SK-N-SH (cell line): ENCODE data around the gene DNAH10. TPM values are rescaled to one million over a fixed set of nuclear protein-coding genes. Genes with fewer than 3 reads are reported as not detected.

Experiments
- CTCF ChIA-PET: fragments of 300-600, 350-600 bp; formaldehyde crosslinking; extraction: SDS; loops from one replicate; lab custom pipeline; 2021; lab: Yijun Ruan, JAX
- POLR2A ChIA-PET: fragments of 350-600 bp; sonication (Branson Sonifier 250); formaldehyde crosslinking; extraction: SDS; loops from one replicate; lab custom pipeline; 2020; ENCODE audit warnings: antibody characterized with exemption, inconsistent platforms; lab: Yijun Ruan, JAX
- DNase-seq: peaks from one replicate; pipeline ENCODE4 v3.0.0; 2012
- H2AFZ ChIP-seq: fragments of 200-600 bp; sonication (generic); 2 replicates; pipeline ENCODE4 v1.8.1; 2016; ENCODE audit warnings: antibody characterized with exemption, mild to moderate bottlenecking, low read depth
- H3F3A ChIP-seq: fragments of 200-600 bp; sonication (generic); replicated peaks from 2 replicates; pipeline ENCODE3; 2016; ENCODE audit warnings: antibody characterized with exemption, mild to moderate bottlenecking; ENCODE audit not compliant: insufficient read depth
- H3K27ac ChIP-seq, 2 experiments: fragments of 200-500 bp in 1 of 2; fragments of 200-600 bp in 1 of 2; sonication (Bioruptor generic) in 1 of 2; sonication (generic), shearing (Covaris generic) in 1 of 2; 2 replicates each; pipeline versions ENCODE4 v1.5.1 to v1.6.1; 2014 to 2016; ENCODE audit warnings: low read depth in 2 of 2, inconsistent platforms in 1 of 2, low read length in 1 of 2, mild to moderate bottlenecking in 1 of 2, mixed read lengths in 1 of 2
- H3K27me3 ChIP-seq: fragments of 200-600 bp; sonication (generic), shearing (Covaris generic); 2 replicates; pipeline ENCODE4 v1.6.1; 2016; ENCODE audit warnings: mixed run types; ENCODE audit not compliant: insufficient read depth
- H3K36me3 ChIP-seq, 2 experiments: fragments of 200-500 bp in 1 of 2; fragments of 200-600 bp in 1 of 2; sonication (Bioruptor generic) in 1 of 2; sonication (generic) in 1 of 2; replicated peaks in 1 of 2; 2 replicates each; pipeline versions ENCODE3 to v1.5.1; 2014 to 2016; ENCODE audit warnings: low read length in 1 of 2, mild to moderate bottlenecking in 1 of 2; ENCODE audit not compliant: insufficient read depth in 2 of 2, control insufficient read depth in 1 of 2
- H3K4me1 ChIP-seq, 2 experiments: fragments of 200-500 bp in 1 of 2; fragments of 200-600 bp in 1 of 2; sonication (Bioruptor generic) in 1 of 2; sonication (generic), shearing (Covaris generic) in 1 of 2; 2 replicates each; pipeline versions ENCODE4 v1.5.1 to v1.6.1; 2014 to 2016; ENCODE audit warnings: low read depth in 1 of 2, low read length in 1 of 2, mixed run types in 1 of 2; ENCODE audit not compliant: insufficient read depth in 2 of 2, control insufficient read depth in 1 of 2
- H3K4me2 ChIP-seq: fragments of 200-600 bp; sonication (generic), shearing (Covaris generic); 2 replicates; pipeline ENCODE4 v1.6.1; 2017; ENCODE audit warnings: mixed run types
- H3K4me3 ChIP-seq, 2 experiments: fragments of 200-500 bp in 1 of 2; fragments of 200-600 bp in 1 of 2; sonication (Bioruptor generic) in 1 of 2; sonication (generic), shearing (Covaris generic) in 1 of 2; 2 replicates each; pipeline versions ENCODE4 v1.5.1 to v1.8.1; 2014 to 2016; ENCODE audit warnings: low read depth in 2 of 2, inconsistent platforms in 1 of 2, low read length in 1 of 2, mild to moderate bottlenecking in 1 of 2, mixed read lengths in 1 of 2, moderate library complexity in 1 of 2
- H3K79me2 ChIP-seq: fragments of 200-600 bp; sonication (generic); 2 replicates; pipeline ENCODE4 v1.8.1; 2017; ENCODE audit warnings: mild to moderate bottlenecking; ENCODE audit not compliant: insufficient read depth
- H3K9ac ChIP-seq: fragments of 200-600 bp; sonication (generic); 2 replicates; pipeline ENCODE4 v1.6.1; 2017; ENCODE audit warnings: mixed run types
- H3K9me2 ChIP-seq: fragments of 200-600 bp; sonication (generic); 2 replicates; pipeline ENCODE4 v1.6.1; 2017; ENCODE audit warnings: mixed run types
- H3K9me3 ChIP-seq: fragments of 200-600 bp; sonication (generic); 2 replicates; pipeline ENCODE4 v1.6.1; 2017; ENCODE audit warnings: mixed run types, mild to moderate bottlenecking, moderate library complexity
- H4K20me1 ChIP-seq: fragments of 200-600 bp; sonication (generic); 2 replicates; pipeline ENCODE4 v1.6.1; 2017; ENCODE audit warnings: mild to moderate bottlenecking, mixed run types; ENCODE audit not compliant: insufficient read depth
- EZH2phosphoT487 ChIP-seq: fragments of 200-600 bp; sonication (generic); IDR thresholded peaks from 2 replicates; pipeline ENCODE4 v1.6.1; 2017; ENCODE audit warnings: low read depth, mixed run types, mild to moderate bottlenecking, antibody characterized with exemption, moderate library complexity, borderline replicate concordance
- FOXJ3 ChIP-seq: sonication (generic); formaldehyde crosslinking; IDR thresholded peaks from 2 replicates; pipeline ENCODE4 v1.5.1; 2020; ENCODE audit warnings: mild to moderate bottlenecking, missing genetic modification reagents
- GABPA ChIP-seq: IDR thresholded peaks from 2 replicates; pipeline ENCODE4 v1.4.0; 2012; ENCODE audit warnings: low read depth, mild to moderate bottlenecking
- GATA2 ChIP-seq: sonication (generic); formaldehyde crosslinking; IDR thresholded peaks from 2 replicates; pipeline ENCODE4 v1.5.0; 2020; ENCODE audit warnings: mild to moderate bottlenecking, missing genetic modification reagents
- MEF2A ChIP-seq: IDR thresholded peaks from 2 replicates; pipeline ENCODE4 v1.4.0; 2012; ENCODE audit warnings: low read depth, borderline replicate concordance
- MXI1 ChIP-seq: IDR thresholded peaks from 2 replicates; pipeline ENCODE4 v1.6.1; 2012; ENCODE audit warnings: mild to moderate bottlenecking, low read depth, low read length, improper control_type of control experiment
- RAD21 ChIP-seq: IDR thresholded peaks from 2 replicates; pipeline ENCODE4 v1.6.1; 2012; ENCODE audit warnings: mild to moderate bottlenecking, low read length
- SMC3 ChIP-seq: IDR thresholded peaks from 2 replicates; pipeline ENCODE4 v1.6.1; 2012; ENCODE audit warnings: low read depth, low read length, improper control_type of control experiment
- TAF1 ChIP-seq: IDR thresholded peaks from 2 replicates; pipeline ENCODE4 v1.6.1; 2012; ENCODE audit warnings: low read depth, mild to moderate bottlenecking, low read length, moderate library complexity, borderline replicate concordance
- YY1 ChIP-seq: IDR thresholded peaks from 2 replicates; pipeline ENCODE4 v1.4.0; 2012; ENCODE audit warnings: low read depth, mild to moderate bottlenecking
- WGBS: methylation state at CpG from one replicate; pipeline ENCODE4 v1.1.6; 2017; ENCODE audit warnings: low lambda C conversion rate; 5-methylcytosine and 5-hydroxymethylcytosine counted together
- polyA plus RNA-seq, 3 experiments: library from polyadenylated mRNA; depleted of rRNA; stranded (reverse); fragments of >200 nt; gene quantifications; 2 replicates each; pipeline ENCODE4 v1.2.3, GENCODE V29; 2012
- TF ChIP-seq, protein P1 (sequence below): fragments of 150-350 bp; IDR thresholded peaks from 2 replicates; pipeline ENCODE4 v1.6.1; 2017; ENCODE audit warnings: antibody characterized with exemption, low read length, low read depth, borderline replicate concordance
- TF ChIP-seq, protein P2 (sequence below): IDR thresholded peaks from 2 replicates; pipeline ENCODE4 v1.4.0; 2012; ENCODE audit warnings: low read depth, borderline replicate concordance
- TF ChIP-seq, protein P3 (sequence below): IDR thresholded peaks from 2 replicates; pipeline ENCODE4 v1.4.0; 2012; ENCODE audit warnings: low read depth, borderline replicate concordance
- TF ChIP-seq, protein P4 (sequence below): fragments of 150-350 bp; IDR thresholded peaks from 2 replicates; pipeline ENCODE4 v1.6.1; 2016; ENCODE audit warnings: mild to moderate bottlenecking, low read depth, low read length

The DNAH10 gene
- polyA plus RNA-seq, 1 of the 3 experiments (the other 2 are of a cell fraction) = 0.13 TPM

DNA sequence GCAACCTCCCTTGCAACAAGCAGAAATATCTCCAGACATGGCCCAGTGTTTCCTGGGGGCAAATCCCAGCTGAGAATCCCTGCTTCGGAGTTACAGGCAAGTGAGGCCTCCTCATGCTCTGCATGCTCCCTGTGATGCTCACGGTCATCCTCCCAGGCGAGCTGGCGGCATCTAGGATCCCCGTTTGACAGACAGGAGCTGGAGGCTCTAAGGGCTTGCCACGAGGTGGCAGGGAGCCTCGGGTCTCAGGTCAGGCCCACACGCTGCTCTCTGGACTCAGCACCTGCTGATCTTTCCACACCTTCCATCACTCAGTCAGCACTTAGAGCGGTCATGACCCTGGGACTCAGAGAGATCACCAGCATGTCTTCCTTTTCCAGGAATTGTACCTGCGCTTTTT lies 130.8 kb downstream of the DNAH10 start:
- H3F3A ChIP-seq = no peaks in the 10 kb centered on the region
- peaks cover 11% of the 10 kb centered on the region; the same call in 1 of the 2 replicates for H3K27me3 ChIP-seq
- DNase-seq = no peak
- H2AFZ ChIP-seq = no peak overlapping the region
- POLR2A ChIA-PET = no interaction called here
- TF ChIP-seq MXI1 (no peak), YY1 (no peak), SMC3 (no peak)
- no peaks in the 10 kb centered on the region for H3K36me3 ChIP-seq
- no peak overlapping the region for H3K27ac ChIP-seq
- H4K20me1 ChIP-seq = no peaks in the 10 kb centered on the region
- H3K9ac ChIP-seq = no peak overlapping the region
- H3K4me1 ChIP-seq = 0 out of 4 replicates have a peak, but pooled peaks cover 0 to 5% of the 10 kb centered on the region in 2 experiments
- CTCF ChIA-PET = interaction anchor here (1.2 kb wide), 1 partner anchor 12 kb away, joined by 6 read pairs; no protein-coding TSS in a partner anchor
- H3K4me3 ChIP-seq = no peak overlapping the region
- no peak overlapping the region for H3K4me2 ChIP-seq
- no peaks in the 10 kb centered on the region for H3K79me2 ChIP-seq
- 52% methylated on average over 8 of the region's 10 CpGs for WGBS
- no peaks in the 10 kb centered on the region for H3K9me3 ChIP-seq
- H3K9me2 ChIP-seq = no peaks in the 10 kb centered on the region

DNA sequence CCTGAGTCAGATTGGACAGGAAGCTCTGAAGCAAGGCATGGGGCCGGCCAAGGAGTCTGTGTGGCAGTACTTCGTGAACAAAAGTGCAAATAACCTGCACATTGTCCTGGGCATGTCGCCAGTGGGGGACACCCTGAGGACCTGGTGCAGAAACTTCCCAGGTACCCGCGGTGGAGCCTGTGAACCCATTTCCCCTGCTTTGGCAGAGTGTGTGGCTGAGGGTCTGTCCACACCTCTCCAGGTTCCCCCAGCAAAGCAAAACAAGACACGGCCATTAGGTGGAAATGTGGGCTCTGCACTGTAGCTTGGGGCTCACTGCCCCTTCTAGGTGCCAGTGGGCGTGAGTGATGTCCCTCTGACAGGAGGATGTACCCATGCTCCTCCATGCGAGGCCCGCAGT lies 131.2 kb downstream of the DNAH10 start:
- TF ChIP-seq GATA2 = no peak
- TF ChIP-seq RAD21 = no peak
- TF ChIP-seq SMC3 = no peak
- TF ChIP-seq EZH2phosphoT487 = no peak
- TF ChIP-seq, protein P1, sequence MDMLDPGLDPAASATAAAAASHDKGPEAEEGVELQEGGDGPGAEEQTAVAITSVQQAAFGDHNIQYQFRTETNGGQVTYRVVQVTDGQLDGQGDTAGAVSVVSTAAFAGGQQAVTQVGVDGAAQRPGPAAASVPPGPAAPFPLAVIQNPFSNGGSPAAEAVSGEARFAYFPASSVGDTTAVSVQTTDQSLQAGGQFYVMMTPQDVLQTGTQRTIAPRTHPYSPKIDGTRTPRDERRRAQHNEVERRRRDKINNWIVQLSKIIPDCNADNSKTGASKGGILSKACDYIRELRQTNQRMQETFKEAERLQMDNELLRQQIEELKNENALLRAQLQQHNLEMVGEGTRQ = no peak
- TF ChIP-seq, protein P2, sequence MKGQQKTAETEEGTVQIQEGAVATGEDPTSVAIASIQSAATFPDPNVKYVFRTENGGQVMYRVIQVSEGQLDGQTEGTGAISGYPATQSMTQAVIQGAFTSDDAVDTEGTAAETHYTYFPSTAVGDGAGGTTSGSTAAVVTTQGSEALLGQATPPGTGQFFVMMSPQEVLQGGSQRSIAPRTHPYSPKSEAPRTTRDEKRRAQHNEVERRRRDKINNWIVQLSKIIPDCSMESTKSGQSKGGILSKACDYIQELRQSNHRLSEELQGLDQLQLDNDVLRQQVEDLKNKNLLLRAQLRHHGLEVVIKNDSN = no peak
- no peak for TF ChIP-seq TAF1
- TF ChIP-seq GABPA = no peak
- no peak for TF ChIP-seq FOXJ3 (CRISPR knock-in tag)
- TF ChIP-seq, protein P3, sequence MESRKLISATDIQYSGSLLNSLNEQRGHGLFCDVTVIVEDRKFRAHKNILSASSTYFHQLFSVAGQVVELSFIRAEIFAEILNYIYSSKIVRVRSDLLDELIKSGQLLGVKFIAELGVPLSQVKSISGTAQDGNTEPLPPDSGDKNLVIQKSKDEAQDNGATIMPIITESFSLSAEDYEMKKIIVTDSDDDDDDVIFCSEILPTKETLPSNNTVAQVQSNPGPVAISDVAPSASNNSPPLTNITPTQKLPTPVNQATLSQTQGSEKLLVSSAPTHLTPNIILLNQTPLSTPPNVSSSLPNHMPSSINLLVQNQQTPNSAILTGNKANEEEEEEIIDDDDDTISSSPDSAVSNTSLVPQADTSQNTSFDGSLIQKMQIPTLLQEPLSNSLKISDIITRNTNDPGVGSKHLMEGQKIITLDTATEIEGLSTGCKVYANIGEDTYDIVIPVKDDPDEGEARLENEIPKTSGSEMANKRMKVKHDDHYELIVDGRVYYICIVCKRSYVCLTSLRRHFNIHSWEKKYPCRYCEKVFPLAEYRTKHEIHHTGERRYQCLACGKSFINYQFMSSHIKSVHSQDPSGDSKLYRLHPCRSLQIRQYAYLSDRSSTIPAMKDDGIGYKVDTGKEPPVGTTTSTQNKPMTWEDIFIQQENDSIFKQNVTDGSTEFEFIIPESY = no peak
- no peak for TF ChIP-seq YY1
- TF ChIP-seq MEF2A = no peak
- TF ChIP-seq, protein P4, sequence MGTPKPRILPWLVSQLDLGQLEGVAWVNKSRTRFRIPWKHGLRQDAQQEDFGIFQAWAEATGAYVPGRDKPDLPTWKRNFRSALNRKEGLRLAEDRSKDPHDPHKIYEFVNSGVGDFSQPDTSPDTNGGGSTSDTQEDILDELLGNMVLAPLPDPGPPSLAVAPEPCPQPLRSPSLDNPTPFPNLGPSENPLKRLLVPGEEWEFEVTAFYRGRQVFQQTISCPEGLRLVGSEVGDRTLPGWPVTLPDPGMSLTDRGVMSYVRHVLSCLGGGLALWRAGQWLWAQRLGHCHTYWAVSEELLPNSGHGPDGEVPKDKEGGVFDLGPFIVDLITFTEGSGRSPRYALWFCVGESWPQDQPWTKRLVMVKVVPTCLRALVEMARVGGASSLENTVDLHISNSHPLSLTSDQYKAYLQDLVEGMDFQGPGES = no peak
- ChIA-PET POLR2A (no interaction called here), CTCF (interaction anchor here (1.2 kb wide), 1 partner anchor 12 kb away, joined by 6 read pairs; no protein-coding TSS in a partner anchor)
- 0 out of 4 replicates have a peak, but pooled peaks cover 0 to 5% of the 10 kb centered on the region in 2 experiments for H3K4me1 ChIP-seq
- no peaks in the 10 kb centered on the region for H3K36me3 ChIP-seq
- H3K4me2 ChIP-seq = no peak overlapping the region
- peaks cover 7% of the 10 kb centered on the region; the same call in 1 of the 2 replicates for H3K27me3 ChIP-seq
- H3K4me3 ChIP-seq = no peak overlapping the region
- no peak for DNase-seq
- no peaks in the 10 kb centered on the region for H3F3A ChIP-seq
- no peak overlapping the region for H2AFZ ChIP-seq
- H4K20me1 ChIP-seq = no peaks in the 10 kb centered on the region
- H3K9me2 ChIP-seq = no peaks in the 10 kb centered on the region
- H3K9ac ChIP-seq = no peak overlapping the region
- no peaks in the 10 kb centered on the region for H3K79me2 ChIP-seq
- 62% methylated on average over 3 of the region's 9 CpGs for WGBS
- no peak overlapping the region for H3K27ac ChIP-seq
- no peaks in the 10 kb centered on the region for H3K9me3 ChIP-seq
